Colon (tissue), 2 donors: ENCODE results near the gene MCRS1.

Experiments used
- FAIRE-seq: peaks from 2 replicates; lab custom pipeline; 2012; peaks lifted over from hg19 to GRCh38; lab: Jason Lieb, UNC
- donor health status: control.
- donor health status: control.

The MCRS1 gene

GRCh38 chr12:49556391-49557186, 11.4 kb downstream of the MCRS1 start:
- no peak for FAIRE-seq

DNA sequence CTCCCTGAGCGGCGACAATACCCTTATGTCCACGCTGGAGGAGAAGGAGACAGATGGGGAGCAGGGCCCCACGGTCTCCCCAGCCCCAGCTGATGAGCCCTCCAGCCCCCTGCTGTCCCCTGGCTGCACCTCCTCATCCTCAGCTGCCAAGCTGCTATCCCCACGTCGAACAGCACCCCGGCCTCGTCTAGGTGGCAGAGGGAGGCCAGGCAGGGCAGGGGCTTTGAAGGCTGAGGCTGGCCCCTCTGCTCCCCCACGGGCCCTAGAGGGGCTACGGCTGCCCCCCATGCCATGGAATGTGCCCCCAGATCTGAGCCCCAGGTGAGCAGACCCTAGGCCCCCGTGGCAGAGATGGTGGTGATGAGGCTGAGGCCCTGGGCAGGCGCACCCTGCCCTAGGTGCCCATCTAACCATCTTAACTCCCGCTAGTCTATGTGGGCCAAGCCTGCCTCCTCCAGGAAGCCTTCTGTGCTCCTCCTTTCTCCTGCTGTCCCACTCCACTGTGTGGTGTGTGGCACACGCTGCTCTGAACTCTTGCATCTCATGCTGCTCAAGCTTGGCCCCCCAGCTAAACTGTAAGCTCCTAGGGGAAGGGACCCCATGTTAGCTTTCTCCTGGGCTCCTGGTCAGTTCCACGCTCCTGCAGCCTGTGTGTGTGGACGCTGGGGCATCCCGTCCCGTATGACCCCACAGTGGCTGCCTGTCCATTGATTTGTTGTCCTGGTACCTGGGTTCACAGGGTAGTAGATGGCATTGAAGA, 12.1 kb downstream of the MCRS1 start:
- no peak for FAIRE-seq

- FAIRE-seq = no peak
Measured at GRCh38 chr12:49554266-49554665, 13.7 kb downstream of the MCRS1 start.

DNA sequence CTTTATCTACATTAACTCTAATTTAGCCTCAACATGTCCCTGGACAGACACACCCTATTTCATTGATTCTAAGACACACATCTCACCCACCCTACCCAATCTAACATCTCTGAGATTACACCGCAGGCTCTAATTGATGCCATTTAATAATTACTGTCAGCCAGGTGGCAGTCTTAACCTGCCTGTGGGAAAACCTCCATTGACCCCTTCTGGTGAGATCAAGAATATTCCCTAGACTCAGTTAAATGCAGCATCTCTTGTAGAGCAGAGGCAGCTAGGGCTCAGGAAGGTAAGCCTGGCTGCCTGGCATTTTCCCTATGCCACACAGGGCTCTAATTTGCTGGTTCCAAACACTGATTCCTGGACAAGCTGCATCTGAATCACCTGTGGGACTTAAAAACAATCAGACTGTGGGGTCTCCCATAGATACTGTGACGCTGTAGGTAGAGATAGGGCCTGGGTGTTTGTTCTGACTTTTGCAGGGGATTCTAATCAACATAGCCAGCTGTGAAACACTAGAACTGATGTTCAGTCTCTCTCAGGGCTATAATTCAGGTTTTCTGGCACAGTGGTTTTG, 14.3 kb downstream of the MCRS1 start:
- no peak for FAIRE-seq

DNA sequence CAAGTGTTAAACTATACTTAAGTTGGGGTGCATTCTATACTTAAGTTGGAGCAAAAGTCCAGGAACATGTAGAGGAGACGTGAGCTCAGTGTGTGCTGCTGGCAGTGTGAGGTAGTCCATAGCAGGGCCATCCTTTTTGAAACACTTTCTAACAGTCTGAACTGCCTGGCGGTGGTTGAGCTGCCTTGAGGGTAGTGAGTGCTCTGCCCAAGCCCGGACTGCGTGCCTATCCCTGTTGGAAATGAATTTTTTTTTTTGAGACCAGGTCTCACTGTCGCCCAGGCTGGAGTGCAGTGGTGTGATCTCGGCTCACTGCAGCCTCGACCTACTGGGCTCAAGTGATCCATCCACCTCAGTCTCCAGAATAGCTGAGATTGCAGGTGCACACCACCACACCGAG, 15.0 kb downstream of the MCRS1 start:
- no peak for FAIRE-seq

DNA sequence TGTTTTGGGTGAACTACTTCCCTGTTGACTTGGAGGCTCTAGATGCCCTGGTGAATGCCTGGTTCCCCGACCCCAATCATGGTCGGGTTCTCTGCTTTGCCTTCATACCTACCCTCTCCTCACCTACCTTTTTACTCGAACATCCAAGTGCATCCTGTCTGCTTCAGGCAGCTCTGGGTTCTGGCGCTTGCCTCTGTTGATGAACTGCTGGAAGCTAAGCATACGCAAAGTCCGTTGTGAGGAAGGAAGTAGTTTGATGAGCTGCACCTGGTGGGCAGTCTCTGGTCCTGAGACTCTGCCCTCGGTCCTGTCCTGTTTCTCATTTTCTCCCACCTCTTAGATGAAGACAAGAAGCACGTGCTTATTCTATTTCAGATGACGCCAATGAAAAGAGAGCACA, 15.5 kb downstream of the MCRS1 start:
- no peak for FAIRE-seq

DNA sequence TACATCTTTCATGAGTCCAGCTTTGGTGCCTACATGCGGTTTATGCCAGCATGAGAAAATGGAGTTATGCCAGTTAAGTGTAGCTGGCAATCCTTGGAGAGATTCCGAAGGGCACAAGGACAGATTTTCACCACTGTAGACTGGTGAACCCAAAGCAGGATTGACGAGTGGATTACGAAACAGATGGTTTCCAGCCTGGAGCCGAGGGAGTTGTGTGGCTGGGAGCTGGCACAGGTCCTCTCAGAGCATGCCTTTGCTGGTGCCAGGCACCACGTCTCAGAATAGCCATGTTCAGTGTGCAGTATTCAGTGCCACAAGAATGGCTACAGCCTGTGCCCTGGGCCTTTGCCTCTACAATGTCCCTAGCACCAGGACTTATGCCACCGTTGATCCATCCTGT, 15.9 kb downstream of the MCRS1 start:
- FAIRE-seq = no peak

DNA sequence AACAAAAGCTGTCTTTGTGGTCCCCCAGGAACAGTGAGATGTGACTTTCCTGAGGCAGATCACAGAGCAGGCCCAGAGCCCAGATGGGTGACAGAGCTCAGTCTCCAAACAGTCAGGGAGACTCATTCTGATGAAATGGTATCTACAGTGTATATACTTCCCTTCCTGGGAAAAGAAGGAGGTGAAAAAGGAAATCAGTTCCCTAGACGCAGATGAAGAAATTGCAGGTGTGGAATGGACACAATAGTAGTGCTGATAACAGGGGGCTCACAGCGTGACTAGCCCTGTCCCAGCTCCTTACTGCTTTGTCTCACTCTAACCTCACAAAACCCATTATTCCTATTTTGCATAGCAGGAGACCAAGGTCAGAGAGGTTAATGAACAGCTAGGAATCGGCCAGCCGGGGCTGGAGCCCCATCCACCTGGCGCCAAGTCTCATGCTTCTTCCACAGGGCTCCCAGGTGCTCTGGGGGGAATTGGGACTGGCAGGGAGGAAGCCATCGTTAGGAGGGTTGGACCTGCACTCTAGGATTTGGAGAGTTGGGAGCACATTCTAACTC, 17.2 kb downstream of the MCRS1 start:
- no peak for FAIRE-seq

DNA sequence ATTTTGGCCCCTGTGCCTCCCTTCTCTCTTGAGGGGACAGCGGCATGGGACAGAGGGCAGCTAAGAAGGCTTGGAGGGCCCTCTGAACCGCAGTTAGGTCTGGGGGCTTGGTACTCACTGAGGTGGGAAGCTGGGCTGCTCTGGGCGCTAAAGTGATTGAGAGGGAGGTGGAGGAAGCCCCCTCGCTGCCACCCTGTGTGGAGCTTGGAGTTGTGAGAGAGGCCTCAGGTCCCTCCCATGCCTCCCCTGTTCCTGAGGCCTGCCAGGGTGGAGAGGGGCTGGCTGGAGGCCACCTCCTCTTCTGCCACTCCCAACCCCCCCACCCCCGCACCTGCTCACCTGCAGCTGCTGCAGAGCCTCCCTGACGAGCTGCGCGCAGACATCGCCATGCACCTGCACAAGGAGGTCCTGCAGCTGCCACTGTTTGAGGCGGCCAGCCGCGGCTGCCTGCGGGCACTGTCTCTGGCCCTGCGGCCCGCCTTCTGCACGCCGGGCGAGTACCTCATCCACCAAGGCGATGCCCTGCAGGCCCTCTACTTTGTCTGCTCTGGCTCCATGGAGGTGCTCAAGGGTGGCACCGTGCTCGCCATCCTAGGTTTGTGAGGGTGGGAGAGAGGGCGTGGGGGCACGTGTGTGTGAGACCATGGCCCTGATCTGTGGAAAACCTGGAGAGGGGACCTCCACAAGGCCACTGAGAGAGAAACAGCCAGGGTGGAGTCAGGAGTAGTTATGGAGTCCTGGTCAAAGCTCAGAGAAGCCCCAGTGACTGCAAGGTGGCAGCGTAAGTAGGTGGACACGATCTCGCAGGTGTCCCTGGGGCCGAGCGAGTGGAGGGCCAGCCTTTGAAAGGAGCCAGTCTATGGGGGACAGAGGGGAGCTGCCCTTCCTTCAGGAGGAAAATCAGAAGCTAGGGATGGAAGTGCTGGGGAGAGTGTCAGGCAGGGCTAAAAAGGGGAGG, 17.9 kb downstream of the MCRS1 start:
- no peak for FAIRE-seq

DNA sequence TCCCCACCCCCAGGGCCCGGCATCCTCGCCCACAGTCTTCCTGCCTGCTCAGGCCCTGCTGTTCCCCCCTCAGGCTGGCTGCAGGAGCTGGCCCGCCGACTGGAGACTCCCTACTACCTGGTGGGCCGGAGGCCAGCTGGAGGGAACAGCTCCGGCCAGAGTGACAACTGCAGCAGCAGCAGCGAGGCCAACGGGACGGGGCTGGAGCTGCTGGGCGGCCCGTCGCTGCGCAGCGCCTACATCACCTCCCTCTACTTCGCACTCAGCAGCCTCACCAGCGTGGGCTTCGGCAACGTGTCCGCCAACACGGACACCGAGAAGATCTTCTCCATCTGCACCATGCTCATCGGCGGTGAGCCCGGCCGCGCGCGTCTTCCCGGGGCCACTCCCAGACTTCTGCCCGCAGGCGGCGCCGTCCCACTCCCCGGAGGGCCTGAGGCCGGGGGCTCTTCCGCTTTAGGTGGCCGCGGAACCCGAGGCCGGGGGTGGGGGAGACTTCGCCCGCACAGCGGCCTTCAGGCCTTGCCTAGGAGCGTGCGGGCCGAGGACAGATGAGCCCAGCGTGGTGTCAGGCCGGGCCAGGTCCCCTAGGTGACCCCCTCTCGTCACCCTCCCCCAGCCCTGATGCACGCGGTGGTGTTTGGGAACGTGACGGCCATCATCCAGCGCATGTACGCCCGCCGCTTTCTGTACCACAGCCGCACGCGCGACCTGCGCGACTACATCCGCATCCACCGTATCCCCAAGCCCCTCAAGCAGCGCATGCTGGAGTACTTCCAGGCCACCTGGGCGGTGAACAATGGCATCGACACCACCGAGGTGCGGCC, 18.9 kb downstream of the MCRS1 start:
- no peak for FAIRE-seq

DNA sequence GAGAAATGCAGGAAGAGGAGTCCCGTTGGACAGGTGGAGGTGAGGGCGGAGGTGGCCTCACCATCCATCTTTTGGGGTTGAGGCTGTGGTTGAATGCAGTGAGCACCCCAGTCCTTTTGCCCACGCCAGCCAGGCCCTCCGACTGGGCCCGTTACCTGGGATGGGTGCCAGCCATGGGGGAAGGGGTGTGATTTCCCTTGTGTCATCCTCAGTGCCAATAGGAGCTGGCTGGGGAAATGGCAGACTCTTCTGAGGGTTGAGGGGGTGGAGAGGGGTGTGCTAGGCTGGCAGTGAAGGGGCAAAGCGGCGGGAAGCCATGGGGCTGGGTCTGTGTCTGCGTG, 19.5 kb downstream of the MCRS1 start:
- no peak for FAIRE-seq

GRCh38 chr12:49547090-49547690, 20.8 kb downstream of the MCRS1 start:
- no peak for FAIRE-seq

DNA sequence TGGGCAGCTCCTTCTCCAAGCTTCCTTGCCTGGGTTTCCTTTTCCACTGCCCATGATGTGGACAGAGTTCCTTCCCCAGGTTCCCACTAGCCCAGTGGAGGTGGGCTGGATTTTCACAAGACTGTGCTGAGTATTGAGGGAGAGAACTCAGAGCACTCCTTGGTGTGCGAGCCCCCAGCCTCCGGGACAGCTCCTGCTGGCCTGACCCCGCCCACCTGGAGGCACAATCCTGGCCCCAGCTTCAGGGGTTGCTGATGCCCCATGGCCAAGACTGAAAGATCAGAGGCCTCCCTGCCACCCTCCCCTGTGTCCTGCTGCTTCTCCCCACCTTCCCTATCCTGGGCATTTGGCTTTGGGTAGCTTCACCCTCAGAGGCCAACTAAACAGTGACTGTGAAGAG, 21.5 kb downstream of the MCRS1 start:
- no peak for FAIRE-seq

DNA sequence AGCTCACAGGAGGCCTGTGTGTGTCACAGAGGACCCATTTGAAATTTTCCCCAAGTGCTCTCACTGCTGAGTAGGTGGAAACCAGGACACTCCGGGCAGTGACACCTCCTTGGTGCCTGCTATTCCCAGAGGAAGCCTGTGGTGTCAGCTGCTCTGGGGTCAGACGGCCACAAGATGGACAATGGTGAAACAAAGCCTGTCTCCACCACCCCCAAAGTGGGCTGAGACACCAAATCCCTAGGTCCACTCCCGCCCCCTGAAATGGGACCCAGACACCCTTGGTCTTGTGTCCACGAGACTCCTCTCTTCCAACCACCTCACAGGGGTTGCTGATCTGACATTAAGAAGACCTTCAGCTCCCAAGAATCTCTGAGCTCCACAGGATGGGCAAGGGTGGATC, 22.1 kb downstream of the MCRS1 start:
- no peak for FAIRE-seq

DNA sequence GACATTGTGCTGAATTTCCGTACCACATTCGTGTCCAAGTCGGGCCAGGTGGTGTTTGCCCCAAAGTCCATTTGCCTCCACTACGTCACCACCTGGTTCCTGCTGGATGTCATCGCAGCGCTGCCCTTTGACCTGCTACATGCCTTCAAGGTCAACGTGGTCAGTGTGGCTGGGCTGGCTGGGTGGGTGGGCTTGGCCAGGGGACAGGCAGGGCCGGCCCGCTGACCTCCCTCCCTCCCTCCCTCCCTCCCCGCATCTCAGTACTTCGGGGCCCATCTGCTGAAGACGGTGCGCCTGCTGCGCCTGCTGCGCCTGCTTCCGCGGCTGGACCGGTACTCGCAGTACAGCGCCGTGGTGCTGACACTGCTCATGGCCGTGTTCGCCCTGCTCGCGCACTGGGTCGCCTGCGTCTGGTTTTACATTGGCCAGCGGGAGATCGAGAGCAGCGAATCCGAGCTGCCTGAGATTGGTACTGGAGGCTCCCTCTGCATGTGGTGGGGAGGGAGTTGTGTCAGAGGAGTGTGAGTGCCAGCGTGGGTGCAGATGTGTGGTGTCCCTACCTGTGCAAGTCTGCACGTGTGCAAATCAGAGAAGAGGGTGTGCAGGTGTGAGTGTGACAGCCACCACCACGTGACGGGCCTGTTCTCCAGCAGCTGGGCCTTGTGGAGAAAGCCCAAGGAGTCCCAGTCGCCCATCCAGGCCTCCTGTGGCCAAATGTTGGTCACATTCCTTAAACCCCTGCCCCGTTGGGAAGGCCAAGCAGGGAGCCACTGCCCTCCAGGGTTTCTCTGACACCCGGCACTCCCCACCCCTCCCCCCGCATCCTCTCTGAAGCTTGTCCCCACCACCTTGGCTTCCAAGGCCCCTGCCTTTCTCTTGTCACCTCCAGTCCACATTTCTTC, 23.8 kb downstream of the MCRS1 start:
- no peak for FAIRE-seq

- no peak for FAIRE-seq
Measured at GRCh38 chr12:49543221-49543913, 24.6 kb downstream of the MCRS1 start.

GRCh38 chr12:49542592-49543160, 25.3 kb downstream of the MCRS1 start:
- FAIRE-seq = no peak

DNA sequence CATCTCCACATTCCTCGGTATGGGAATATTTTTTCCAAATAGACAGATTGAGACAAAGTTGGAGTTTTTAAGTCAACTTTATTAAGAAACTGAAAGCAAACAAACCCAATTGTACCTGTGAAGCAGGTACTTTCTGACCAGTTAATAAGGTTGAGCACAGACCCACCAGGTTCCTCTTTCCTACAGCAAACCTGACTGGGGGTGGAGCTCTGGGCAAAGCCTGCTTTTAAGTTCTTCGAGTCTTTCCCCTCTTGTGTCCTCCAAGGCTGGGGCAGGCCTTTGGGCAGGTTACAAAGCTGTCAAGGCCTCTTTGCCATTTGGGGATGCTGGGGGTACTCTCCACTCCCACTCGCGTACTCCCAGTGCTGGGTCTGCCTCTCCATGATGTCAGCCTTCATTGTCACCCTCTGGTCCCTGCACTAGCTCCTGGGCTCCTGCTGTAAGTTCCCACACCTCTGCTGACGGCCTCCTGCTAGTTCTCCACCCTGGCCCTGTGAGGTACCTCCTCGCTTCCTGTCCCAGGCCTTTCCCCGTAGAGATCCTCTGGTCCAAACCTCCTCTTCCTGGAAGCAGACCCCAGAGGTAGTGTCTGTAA, 25.9 kb downstream of the MCRS1 start:
- no peak for FAIRE-seq
